Epithelial cell of esophagus (primary cell): Measurements from ENCODE around the gene AUTS2.

Source experiments
- DNase-seq: peaks from one replicate; pipeline ENCODE4 v3.0.0; 2010; ENCODE audit warnings: low read depth
- H3K4me3 ChIP-seq: 2 replicates; pipeline ENCODE4 v1.5.1; 2011; ENCODE audit warnings: mild to moderate bottlenecking, low read length, control low read depth
- TF ChIP-seq, protein P1 (sequence below): IDR thresholded peaks from 2 replicates; pipeline ENCODE4 v1.5.1; 2011; ENCODE audit warnings: low read depth, mild to moderate bottlenecking, low read length, control low read depth, inconsistent platforms; ENCODE audit not compliant: insufficient read depth; ENCODE audit errors: missing control alignments

AUTS2 gene

DNA sequence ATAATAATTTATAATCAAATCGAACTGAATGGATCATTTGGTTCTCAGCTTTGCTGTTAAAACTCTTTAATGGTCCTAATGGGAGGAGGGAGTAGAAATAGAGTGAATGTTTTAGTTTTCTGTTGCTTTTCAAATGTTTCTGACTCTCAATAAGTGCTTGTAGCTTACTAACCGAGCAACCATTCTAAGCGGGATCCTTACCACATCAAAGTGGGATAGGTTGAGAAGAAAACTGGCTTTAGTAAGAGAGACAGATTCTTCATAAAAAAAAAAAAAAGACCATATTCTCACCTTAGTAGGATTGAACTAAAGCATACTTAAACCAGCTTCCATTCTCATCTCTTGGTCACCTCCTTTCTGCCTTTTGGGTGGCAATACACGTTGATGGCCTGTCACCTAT is 584.2 kb downstream of the AUTS2 start:
- DNase-seq: no peak
- no peak overlapping the region for H3K4me3 ChIP-seq
- TF ChIP-seq, protein P1, sequence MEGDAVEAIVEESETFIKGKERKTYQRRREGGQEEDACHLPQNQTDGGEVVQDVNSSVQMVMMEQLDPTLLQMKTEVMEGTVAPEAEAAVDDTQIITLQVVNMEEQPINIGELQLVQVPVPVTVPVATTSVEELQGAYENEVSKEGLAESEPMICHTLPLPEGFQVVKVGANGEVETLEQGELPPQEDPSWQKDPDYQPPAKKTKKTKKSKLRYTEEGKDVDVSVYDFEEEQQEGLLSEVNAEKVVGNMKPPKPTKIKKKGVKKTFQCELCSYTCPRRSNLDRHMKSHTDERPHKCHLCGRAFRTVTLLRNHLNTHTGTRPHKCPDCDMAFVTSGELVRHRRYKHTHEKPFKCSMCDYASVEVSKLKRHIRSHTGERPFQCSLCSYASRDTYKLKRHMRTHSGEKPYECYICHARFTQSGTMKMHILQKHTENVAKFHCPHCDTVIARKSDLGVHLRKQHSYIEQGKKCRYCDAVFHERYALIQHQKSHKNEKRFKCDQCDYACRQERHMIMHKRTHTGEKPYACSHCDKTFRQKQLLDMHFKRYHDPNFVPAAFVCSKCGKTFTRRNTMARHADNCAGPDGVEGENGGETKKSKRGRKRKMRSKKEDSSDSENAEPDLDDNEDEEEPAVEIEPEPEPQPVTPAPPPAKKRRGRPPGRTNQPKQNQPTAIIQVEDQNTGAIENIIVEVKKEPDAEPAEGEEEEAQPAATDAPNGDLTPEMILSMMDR: no peak

DNA sequence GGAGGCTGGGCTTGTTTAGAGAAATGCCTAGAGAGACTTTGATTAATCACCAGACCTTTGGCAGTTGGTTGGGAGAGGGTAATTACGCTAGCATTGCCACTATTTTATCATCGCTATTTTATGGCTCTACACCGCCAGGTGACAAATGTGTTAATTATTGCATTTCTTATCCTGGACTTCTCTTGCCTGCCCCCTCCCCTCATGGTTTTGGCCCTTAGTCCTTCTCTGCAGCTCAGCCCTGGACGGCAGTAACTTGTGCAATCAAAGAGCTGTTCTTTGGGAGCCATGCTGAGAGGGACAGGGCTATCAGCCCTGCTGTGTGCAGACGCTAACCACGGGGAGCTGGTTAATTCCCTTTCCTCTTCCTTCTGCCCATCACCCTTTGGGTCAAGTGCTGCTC is 585.0 kb downstream of the AUTS2 start:
- H3K4me3 ChIP-seq: no peak overlapping the region
- no peak for DNase-seq
- TF ChIP-seq, protein P1: no peak

DNA sequence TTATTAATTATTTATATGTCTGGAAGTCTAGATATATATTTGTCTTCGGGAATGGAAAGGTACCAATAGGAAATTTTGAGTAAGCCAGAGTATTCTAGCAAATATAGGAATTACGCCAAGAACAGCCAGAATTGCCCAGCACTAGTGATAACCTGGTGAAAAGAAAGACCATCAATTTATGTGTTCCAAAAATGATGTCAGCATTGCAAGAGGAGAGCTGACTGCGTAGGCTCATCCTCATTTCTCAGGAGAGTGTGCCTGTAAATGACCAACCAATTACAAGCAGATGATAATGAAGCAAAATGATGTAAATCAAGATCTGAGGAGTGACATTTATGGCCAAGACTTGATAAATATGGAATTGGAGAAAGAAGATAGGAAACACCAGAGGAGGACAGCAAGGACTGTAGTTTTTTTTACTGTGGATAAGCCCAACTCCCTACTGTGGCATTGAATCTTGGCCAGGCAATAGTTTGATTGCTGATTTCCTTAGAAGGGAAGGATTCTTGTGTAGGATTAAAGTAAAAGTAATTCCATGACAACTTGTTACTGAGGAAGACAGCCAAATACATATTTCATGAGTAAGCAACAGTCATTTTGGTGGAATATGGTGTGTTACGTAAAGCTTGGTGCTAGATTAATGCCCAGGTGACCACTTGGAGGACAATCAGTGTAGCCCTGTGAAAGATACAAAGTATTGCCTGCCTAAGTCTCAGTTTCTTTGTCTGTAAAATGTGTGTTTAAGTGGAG is 590.8 kb downstream of the AUTS2 start:
- no peak overlapping the region for H3K4me3 ChIP-seq
- DNase-seq: no peak
- TF ChIP-seq, protein P1: no peak

DNA sequence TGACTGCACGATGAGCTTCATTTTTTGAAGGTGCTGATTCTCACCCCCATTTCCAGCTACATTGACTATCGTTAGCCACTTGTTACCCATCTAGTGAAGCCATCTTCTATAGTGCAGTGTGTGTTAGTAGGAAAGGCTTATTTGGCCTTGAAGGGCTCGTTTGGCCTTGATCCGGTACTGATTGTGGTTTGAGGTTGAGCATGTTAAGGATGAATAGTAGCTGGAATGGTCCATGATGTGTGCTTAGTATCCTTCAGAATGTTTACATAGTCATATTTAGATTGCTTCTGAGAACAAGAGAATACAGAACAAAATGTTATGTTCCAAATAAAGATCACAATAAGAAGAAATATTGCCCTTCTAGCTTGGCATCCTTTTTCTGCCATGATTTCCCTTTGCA is 591.5 kb downstream of the AUTS2 start:
- TF ChIP-seq, protein P1: no peak
- no peak overlapping the region for H3K4me3 ChIP-seq
- no peak for DNase-seq

DNA sequence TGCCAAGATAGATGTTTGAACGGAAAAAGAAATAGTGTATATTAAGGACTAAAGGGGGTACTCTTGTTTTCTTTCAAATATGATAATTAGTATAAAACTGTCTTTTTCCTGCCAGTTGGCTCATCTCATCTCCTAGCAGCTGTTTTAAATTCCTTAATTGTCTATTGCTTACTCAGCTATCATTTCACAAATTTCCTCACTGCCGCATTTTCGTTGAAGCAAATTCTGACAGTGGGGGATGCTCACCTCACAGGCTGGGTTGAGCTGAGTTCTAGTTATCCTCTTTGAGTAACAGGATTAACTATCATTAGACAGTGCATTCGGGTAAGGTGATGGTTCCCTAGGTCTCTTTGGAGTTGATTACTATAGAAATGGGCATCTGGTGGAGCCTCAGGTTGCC is 592.0 kb downstream of the AUTS2 start:
- DNase-seq: no peak
- H3K4me3 ChIP-seq: no peak overlapping the region
- TF ChIP-seq, protein P1: no peak

DNA sequence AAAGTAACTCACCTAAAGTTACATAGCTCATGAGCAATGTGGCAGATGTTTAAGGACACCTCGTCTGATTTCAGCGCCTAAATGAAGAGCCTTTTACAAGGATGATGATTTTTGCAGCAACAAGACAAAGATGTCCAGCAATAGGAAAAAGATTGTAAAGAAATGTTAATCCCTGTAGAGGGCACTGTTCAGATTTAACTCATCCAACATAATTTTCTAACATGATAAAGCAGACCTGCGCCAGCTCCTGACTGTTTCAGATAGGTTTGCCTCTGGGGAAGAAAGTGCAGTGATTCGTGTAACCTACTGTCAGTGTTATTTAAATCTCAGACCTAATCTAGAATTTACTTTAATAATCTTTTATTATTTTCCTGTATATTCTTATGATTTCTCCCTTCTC is 595.2 kb downstream of the AUTS2 start:
- DNase-seq: peak; percentile 59
- TF ChIP-seq, protein P1: peak; percentile 44
- no peak overlapping the region for H3K4me3 ChIP-seq
